Effector CD8-positive, alpha-beta T cell (primary cell): ENCODE measurements around the gene TMEM218.

Source experiments
- DNase-seq: peaks from one replicate; lab custom pipeline; 2025; lab: John Stamatoyannopoulos, UW
- total RNA-seq, 4 experiments: gene quantifications; one replicate each; lab custom pipeline; 2026; lab: John Stamatoyannopoulos, UW

The TMEM218 gene
- total RNA-seq: 12.8 to 17.9 (median 15.5) reads per million in 4 experiments

DNA sequence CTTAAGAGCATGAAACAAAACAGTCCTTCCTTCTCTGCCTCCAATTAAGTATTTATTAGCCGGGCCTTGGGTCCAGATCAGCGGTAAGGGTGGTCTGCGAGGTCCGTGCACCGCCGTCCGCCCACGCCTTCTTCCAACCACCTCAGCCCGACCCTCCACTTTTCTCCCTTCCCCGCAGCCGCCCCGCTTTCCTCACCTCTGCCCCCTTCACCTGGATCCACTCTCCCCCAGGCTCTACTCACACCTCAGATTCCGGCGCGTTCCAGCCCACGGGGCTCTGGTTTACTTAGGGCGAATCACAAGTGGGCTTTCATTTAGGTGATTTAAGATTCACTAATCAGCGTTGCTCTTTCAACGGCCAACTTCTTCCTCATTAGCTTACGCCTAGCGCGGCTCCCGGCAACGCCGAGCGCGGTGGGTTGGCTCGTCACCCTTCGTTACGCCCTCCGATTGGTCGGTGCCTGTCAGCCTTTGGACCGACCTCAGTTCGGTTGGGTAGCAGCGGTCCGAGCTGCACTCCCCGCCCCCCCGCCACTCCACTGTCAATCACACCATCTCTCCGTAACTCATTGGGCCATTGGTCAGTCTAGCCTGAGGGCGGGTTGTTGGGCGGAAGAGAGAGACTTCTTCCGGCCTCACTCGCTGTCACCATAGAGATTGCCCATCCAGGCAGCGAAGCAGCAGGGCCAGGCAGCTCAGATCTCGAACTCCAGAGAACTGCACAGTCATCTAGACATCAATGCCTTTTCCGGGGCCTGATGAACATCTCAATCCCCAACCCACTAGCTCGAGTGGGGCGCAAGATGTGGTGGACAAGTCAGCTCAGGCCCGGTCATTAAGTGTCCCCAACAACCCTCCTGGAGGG is at the start of gene TMEM218:
TMEM218 (minus strand) TSS at position 284 of the 865 bp plus-strand sequence. CDS start 9,385 bp downstream, outside the sequence.
- DNase-seq: peak; percentile 93

- DNase-seq: no peak
Observed at GRCh38 chr11:125157953-125158680, 46.7 kb upstream of the TMEM218 start.

- DNase-seq: no peak
Observed at GRCh38 chr11:125157118-125157733, 45.8 kb upstream of the TMEM218 start.

GRCh38 chr11:125156346-125157117 is 45.1 kb upstream of the TMEM218 start:
- no peak for DNase-seq

DNA sequence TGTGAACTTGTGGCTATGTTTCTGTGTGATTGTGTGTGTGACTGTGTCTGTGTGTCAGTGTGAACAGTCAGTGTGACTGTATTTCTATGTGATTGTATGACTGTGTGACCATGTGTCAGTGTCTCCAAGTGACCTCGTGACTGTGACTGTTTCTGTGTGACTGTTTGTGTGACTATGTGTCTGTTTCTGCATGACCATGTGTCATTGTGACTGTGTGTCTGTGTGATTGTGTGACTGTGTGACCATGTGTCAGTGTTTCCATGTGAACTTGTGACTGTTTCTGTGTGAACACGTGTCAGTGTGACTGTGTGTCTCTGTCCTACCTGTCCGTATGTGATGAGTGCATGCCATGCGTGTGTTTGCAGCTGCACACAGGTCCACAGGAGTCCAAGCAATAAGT is 44.3 kb upstream of the TMEM218 start:
- no peak for DNase-seq

DNA sequence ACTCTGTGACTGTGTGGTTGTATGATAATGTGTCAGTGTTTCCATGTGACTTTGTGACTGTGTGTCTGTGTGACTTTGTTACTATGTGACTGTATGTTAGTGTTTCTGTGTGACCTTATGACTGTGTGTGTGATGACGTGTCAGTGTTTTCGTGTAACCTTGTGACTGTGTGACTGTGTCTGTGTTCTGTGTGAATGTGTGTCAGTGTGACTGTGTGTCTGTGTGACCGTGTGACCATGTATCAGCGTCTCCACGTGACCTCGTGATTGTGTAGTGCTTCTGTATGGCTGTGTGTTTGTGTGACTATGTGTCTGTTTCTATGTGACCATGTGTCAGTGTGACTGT is 43.6 kb upstream of the TMEM218 start:
- no peak for DNase-seq

DNA sequence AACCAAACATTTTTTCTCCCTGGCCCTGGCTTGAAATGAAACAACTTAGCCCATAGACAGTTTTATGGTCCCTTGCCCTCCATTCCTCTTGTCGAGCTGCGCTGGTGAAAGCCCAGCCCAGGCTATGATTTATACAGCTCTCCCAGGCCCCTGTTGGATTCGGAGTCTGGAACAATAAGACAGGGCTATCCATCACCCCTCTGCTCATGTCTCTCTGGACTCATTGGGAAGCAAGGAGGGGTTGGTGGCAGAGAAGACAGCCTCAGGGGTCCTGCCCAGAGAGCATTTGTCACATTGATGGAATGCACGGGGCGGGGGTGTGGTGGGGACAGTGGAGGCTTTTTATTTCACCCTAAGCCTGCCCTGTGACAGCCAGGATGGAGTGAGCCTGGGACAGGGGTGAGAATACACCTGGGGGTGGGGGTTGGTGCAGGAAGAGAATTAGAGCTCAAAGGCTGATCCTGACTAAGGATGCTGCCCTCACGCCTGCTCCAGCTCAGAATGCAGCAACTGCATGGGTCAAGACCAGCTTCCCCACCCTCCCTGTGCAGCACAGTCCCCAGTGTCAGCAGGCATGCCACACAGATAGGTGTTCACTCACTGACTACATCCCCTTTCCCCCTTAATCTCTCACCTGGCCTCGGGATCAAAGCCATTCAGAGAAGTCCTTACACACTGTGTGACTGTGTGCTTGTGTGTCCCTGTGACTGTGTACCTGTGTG is 43.1 kb upstream of the TMEM218 start:
- DNase-seq: no peak

DNA sequence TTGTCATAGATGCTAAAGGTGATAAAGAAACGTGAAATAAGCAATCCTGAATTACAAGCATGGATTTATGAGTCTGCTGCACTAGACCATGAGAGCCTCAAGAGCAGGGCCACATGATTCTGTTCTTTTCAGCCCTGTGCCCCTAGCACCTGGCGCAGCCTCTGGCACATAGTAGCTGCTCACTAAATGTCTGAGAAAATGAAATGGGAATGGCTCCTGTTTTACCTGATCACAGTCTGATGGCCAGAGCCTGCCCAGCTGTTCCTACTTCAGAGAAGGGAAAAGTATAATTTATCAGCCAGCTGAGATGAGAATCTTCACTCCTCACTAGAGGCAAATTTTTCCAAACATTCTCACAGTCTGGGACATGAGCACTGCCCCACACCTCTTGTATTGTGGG is 42.4 kb upstream of the TMEM218 start:
- DNase-seq: no peak

- no peak for DNase-seq
Observed at GRCh38 chr11:125148743-125149142, 37.3 kb upstream of the TMEM218 start.

- DNase-seq: no peak
Observed at GRCh38 chr11:125148011-125148410, 36.6 kb upstream of the TMEM218 start.

DNA sequence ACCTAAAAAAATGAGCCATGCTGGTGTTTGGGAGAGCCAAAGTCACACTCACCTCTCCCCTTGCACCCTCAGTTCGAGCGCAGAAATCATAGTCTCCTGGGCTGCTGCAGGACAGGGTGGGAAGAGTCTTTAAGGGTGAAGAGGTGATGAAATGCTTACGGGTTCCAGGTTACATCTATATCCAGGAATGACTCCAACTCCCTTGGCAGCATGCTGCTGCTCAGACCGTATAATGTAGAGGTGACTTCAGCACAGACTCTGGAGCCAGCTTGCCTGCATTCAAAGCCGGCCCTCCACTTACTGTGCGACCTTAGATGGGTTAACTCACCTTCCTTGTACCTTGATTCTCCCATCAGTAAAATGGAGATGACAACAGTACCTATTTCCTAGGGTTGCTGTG is 35.9 kb upstream of the TMEM218 start:
- DNase-seq: no peak

GRCh38 chr11:125146232-125146631 is 34.8 kb upstream of the TMEM218 start:
- no peak for DNase-seq

GRCh38 chr11:125141686-125142535 is 30.5 kb upstream of the TMEM218 start:
- DNase-seq: peak; percentile 51

GRCh38 chr11:125141178-125141577 is 29.8 kb upstream of the TMEM218 start:
- DNase-seq: no peak

- no peak for DNase-seq
Observed at GRCh38 chr11:125140233-125140632, 28.8 kb upstream of the TMEM218 start.

- no peak for DNase-seq
Observed at GRCh38 chr11:125139778-125140177, 28.4 kb upstream of the TMEM218 start.

DNA sequence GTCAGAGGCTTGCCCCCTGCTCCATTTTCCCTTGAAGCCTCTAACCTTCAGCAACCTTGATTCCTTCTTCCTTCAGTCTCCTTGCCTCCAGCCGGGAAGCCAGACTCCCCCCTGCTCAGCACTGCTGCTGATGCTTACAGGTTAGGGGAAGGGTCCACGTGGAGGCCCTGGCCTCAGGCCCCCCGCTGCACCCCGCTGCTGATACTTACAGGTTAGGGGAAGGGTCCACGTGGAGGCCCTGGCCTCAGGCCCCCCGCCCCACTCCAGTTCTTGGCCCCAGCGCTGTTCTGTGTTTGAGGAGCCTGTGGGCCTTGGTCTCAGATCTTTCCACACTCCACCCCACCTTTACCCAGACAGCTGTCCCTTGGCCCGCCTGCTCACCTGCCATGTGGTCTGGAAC is 27.5 kb upstream of the TMEM218 start:
- no peak for DNase-seq

DNA sequence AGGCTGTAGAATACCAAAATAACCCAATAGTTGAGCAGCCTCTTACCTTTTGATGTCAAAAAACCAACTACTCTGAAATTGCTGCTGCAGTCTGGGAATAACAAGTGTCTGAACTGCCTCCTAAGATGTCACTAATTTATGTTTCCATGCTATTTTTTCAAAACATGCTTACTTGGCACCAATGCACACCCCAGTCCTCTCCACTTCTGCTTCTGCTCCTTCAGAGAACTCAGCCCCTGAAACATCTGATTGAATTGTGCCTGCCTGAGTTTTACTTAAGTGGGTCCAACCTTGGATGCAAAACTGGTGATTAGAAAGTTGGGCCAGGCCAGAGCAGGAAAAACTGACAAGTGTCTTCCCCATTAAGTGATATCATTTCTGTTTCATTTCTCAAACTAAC is 24.6 kb upstream of the TMEM218 start:
- no peak for DNase-seq

- no peak for DNase-seq
Observed at GRCh38 chr11:125132596-125132995, 21.2 kb upstream of the TMEM218 start.

DNA sequence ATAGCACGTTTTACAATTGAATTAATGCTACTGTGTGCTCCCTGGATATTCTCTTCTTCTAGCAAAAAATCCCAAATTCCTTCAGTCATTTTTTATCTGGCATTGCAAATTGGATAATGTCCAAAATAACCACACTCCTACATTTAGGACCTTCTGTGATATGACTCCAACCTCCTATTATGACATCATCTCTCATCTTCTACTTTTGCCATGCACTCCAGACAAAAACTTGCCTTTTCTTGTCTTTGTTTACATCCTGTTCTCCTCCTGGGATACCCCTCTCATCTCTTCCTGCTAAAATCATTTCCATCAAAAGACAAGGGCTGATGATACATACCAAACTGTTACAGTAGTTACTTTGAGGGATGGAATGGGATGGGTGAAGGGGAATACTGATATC is 20.6 kb upstream of the TMEM218 start:
- DNase-seq: no peak
